Osteoblast (primary cell): Measurements from ENCODE around the gene TBL1XR1. TPM values are rescaled to one million over a fixed set of nuclear protein-coding genes. Genes with fewer than 3 reads are reported as not detected.
A peak's percentile ranks its signal among the peaks of the same experiment; 100 is the strongest.

ENCODE experiments used
- DNase-seq: peaks from one replicate; pipeline ENCODE4 v3.0.0; 2011; ENCODE audit warnings: low spot score, mixed read lengths; ENCODE audit not compliant: insufficient read length; ENCODE audit errors: missing footprints
- H2AFZ ChIP-seq: 2 replicates; pipeline ENCODE4 v1.6.0; 2011; ENCODE audit warnings: mild to moderate bottlenecking, low read length
- H3K27ac ChIP-seq: 2 replicates; pipeline ENCODE4 v1.5.1; 2011; ENCODE audit warnings: mild to moderate bottlenecking, low read depth, low read length, moderate library complexity
- H3K27me3 ChIP-seq: 2 replicates; pipeline ENCODE4 v1.6.0; 2012; ENCODE audit warnings: mild to moderate bottlenecking, control low read depth, inconsistent platforms, low read length, moderate library complexity; ENCODE audit not compliant: insufficient read depth
- H3K36me3 ChIP-seq: 2 replicates; pipeline ENCODE4 v1.5.1; 2011; ENCODE audit warnings: mild to moderate bottlenecking, low read length, control low read depth, moderate library complexity; ENCODE audit not compliant: insufficient read depth
- H3K4me1 ChIP-seq: 2 replicates; pipeline ENCODE4 v1.5.1; 2011; ENCODE audit warnings: mild to moderate bottlenecking, low read length, control low read depth, moderate library complexity; ENCODE audit not compliant: insufficient read depth
- H3K4me2 ChIP-seq: 2 replicates; pipeline ENCODE4 v1.6.0; 2011; ENCODE audit warnings: mild to moderate bottlenecking, low read length; ENCODE audit not compliant: insufficient read depth
- H3K4me3 ChIP-seq: fragments of 200-600 bp; sonication (generic); 3 replicates; pipeline ENCODE4 v1.5.1; 2012; ENCODE audit warnings: mild to moderate bottlenecking, low read length, inconsistent platforms; ENCODE audit not compliant: insufficient read depth
- H3K79me2 ChIP-seq: 2 replicates; pipeline ENCODE4 v1.6.0; 2012; ENCODE audit warnings: mild to moderate bottlenecking, low read length, control low read depth, inconsistent platforms; ENCODE audit not compliant: insufficient read depth
- H3K9me3 ChIP-seq: 2 replicates; pipeline ENCODE4 v1.5.1; 2011; ENCODE audit warnings: low read depth, low read length, control low read depth
- H4K20me1 ChIP-seq: 2 replicates; pipeline ENCODE4 v1.6.0; 2012; ENCODE audit warnings: mild to moderate bottlenecking, low read length, control low read depth; ENCODE audit not compliant: insufficient read depth
- CTCF ChIP-seq: IDR thresholded peaks from 2 replicates; pipeline ENCODE4 v1.5.1; 2011; ENCODE audit warnings: mild to moderate bottlenecking, low read depth, low read length, moderate library complexity; ENCODE audit errors: extremely low read depth
- total RNA-seq: library from RNA; depleted of rRNA; stranded (reverse); fragments of >200 nt; gene quantifications from 2 replicates; pipeline ENCODE4 v1.2.3, GENCODE V29; 2012

The TBL1XR1 gene
- total RNA-seq, 1 donor, result 297 TPM

DNA sequence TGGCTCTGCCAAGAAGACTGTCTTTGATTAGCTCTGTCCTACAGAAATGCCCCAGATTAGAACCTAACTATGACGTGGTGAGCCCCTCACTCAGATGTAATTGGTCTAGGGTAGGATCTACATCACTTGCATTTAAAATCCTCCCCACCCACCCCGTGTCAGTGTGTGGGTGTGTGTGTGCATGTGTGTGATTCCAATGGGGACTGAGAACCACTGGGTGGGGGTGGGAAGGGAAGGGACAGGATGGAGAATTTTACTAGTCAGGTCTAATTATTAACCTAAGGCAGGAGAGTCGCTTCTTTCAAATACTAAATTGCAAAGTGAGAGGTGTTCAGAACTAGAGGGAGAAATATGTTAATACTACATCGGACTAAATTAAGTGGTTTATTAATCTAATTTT, 91.7 kb downstream of the TBL1XR1 start:
- DNase-seq, result no peak
- Histone ChIP-seq H4K20me1 (peaks cover 54% of the 10 kb centered on the region), H3K79me2 (peaks cover 98% of the 10 kb centered on the region), H3K27me3 (no peaks in the 10 kb centered on the region), H3K4me2 (no peak overlapping the region), H3K36me3 (peaks cover 3% of the 10 kb centered on the region), H3K4me1 (peaks cover 10% of the 10 kb centered on the region), H2AFZ (no peak overlapping the region), H3K9me3 (no peaks in the 10 kb centered on the region), H3K27ac (no peak overlapping the region), H3K4me3 (no peak overlapping the region)
- no peak for TF ChIP-seq CTCF

GRCh38 chr3:177104299-177104992, 92.8 kb downstream of the TBL1XR1 start:
- Histone ChIP-seq H3K79me2 (peaks cover 98% of the 10 kb centered on the region), H3K36me3 (peaks cover 3% of the 10 kb centered on the region), H3K9me3 (no peaks in the 10 kb centered on the region), H3K4me1 (peaks cover 10% of the 10 kb centered on the region), H3K4me2 (no peak overlapping the region), H3K27ac (no peak overlapping the region), H2AFZ (no peak overlapping the region), H3K27me3 (no peaks in the 10 kb centered on the region), H3K4me3 (no peak overlapping the region), H4K20me1 (peaks cover 49% of the 10 kb centered on the region)
- DNase-seq, result no peak
- TF ChIP-seq CTCF, result no peak

DNA sequence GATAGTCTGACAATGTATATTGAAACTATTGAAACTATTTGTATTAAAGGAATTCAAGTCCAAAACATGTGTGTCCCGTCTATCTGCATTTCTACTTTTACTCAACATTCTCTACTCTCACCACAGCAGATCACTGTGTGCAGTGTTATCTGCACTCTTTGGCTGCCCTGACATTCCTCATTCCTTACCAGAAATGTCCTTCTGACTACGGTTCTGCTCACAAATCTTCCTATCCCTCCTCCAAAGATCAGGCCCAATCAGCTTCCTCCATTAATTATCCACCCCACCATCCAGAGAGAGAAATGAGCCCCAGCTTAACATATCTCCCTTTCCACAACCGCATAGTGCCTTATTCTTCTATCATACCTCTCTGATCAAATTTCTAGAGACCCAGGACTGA, 94.7 kb downstream of the TBL1XR1 start:
- Histone ChIP-seq H3K36me3 (peaks cover 3% of the 10 kb centered on the region), H3K27me3 (no peaks in the 10 kb centered on the region), H3K4me2 (peak overlapping the region; percentile 5), H3K27ac (no peak overlapping the region), H3K4me3 (no peak overlapping the region), H2AFZ (no peak overlapping the region), H3K79me2 (peaks cover 98% of the 10 kb centered on the region), H3K4me1 (peaks cover 10% of the 10 kb centered on the region), H4K20me1 (peaks cover 46% of the 10 kb centered on the region), H3K9me3 (no peaks in the 10 kb centered on the region)
- no peak for DNase-seq
- TF ChIP-seq CTCF, result no peak

GRCh38 chr3:177098551-177098950, 98.7 kb downstream of the TBL1XR1 start:
- Histone ChIP-seq H2AFZ (no peak overlapping the region), H4K20me1 (peaks cover 47% of the 10 kb centered on the region), H3K36me3 (no peaks in the 10 kb centered on the region), H3K27me3 (no peaks in the 10 kb centered on the region), H3K4me2 (no peak overlapping the region), H3K79me2 (peaks cover 97% of the 10 kb centered on the region), H3K27ac (no peak overlapping the region), H3K4me3 (no peak overlapping the region), H3K4me1 (peaks cover 10% of the 10 kb centered on the region), H3K9me3 (no peaks in the 10 kb centered on the region)
- no peak for TF ChIP-seq CTCF
- DNase-seq, result peak; percentile 25
